Measurements from ENCODE around the gene ASB10.

ASB10 gene

GRCh38 chr7:151209588-151209987 is 22.5 kb upstream of the ASB10 start:
- DNase-seq = no peak

DNA sequence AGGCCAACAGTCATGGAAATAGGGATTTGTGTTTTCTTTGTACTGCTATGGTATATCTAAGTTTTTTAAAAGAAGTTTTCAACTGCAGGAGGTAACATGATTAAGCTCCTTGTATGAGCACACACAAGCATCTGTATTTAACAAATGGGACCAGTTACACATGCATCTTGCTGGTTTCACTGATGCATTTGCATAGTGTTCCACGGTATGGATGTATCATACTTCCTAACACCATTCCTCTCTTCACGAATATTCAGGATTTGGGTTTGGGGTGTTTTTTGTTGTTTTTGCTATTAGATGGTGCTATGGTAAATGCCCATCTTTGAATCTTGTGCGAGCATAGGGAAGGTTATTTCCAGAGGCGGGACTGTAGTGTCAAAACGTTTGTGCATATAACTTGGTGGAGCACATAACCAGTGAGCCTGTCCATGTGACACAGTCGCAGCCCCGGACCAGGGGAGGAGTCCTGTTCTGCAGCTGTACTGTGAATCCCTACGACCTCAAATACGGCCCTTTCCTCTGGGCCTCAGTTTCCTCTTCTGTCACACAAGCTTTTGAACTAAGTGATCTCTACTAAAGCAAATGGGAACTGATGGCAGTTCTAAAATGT is 21.3 kb upstream of the ASB10 start:
- DNase-seq = no peak

DNA sequence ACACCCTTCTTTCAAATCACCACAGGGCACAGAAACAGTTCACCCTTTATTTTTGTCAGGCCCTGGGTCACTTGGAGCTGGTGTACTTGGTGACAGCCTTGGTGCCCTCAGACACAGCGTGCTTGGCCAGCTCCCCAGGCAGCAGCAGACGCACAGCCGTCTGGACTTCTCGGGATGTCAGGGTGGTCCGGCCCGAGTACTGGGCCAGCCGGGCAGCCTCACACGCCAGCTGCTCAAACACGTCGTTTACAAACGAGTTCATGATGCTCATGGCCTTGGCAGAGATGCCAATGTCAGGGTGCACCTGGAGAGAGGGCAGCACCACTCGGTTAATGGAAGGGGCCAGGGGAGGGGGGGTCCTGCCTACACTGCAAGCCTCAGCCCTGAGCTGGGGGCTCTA is 20.8 kb upstream of the ASB10 start:
- no peak for DNase-seq

- no peak for DNase-seq
Measured at GRCh38 chr7:151207315-151207714, 20.3 kb upstream of the ASB10 start.

DNA sequence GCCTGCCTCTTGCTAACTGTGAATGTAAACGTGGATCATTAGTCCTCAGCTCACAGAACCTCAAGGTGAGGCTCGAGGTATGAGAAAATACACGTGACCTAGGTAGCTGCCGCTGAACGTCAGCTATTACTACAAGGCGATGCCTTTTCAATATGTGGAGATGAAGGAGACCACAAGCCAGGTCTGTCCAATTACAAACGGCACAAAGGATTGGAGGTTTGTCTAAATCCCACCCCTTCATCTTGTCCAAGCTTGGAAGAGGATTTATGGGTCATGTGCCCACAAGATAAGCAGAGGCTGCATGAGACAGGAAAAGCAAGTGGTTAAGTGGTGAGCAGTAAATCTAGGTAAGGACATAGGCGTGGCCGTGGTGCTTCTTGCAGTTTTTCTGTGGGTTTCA is 19.9 kb upstream of the ASB10 start:
- no peak for DNase-seq

- no peak for DNase-seq
Measured at GRCh38 chr7:151205730-151206129, 18.7 kb upstream of the ASB10 start.

DNA sequence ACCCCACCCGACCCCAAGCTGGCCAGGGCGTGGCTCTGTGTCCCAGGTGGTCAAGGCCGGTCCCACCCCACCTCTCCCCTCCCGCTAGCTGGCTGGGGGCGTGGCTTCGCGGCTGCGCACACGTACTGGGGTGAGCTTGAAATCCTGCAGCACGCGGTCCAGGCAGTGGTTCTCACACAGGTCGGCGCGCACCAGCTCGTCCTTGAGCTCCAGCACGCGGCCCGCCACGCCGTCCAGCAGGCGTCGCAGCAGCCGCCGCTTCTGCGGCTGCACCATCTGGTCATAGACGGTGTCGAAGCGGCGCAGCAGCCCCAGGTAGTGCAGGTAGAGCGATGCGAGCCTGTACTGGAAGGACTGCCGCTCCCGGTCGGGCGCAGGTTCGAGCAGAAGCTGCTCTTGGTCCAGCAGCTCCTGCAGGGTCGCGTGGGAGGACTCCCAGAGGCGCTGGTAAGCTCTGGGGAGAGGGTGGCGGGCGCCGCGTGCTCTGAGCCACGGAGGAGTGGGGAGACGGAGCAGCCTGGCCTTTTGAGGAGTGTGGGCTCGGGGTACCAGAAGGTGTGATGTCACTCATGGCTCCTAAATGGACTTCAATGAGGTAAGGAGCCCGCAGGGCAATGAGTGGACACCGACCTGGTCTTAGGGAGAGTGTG is 17.5 kb upstream of the ASB10 start:
- DNase-seq = no peak

- no peak for DNase-seq
Measured at GRCh38 chr7:151202836-151203235, 15.8 kb upstream of the ASB10 start.

GRCh38 chr7:151201751-151202150 is 14.7 kb upstream of the ASB10 start:
- DNase-seq = no peak

DNA sequence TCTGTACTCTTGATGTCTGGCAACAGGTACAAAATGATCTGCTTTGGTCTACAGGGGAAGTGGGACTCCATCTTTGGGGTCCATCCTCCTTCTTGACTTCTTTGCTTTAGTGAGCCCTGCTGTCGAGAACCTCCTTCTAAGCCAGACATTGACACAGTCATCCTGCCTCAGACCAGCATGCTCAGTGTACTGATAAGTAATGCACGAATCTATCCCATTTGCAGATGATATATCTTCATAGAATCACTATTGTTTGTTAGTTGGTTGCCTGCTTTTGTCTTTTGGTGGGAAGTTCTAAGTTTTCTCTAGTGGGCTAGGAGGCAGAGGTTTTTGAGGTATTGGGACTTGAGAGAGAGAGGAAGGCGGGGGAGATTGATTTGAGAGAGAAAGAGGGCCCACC is 14.3 kb upstream of the ASB10 start:
- DNase-seq = no peak

GRCh38 chr7:151198945-151199848 is 12.1 kb upstream of the ASB10 start:
- DNase-seq = peak; percentile 19

- no peak for DNase-seq
Measured at GRCh38 chr7:151197932-151198331, 10.9 kb upstream of the ASB10 start.

DNA sequence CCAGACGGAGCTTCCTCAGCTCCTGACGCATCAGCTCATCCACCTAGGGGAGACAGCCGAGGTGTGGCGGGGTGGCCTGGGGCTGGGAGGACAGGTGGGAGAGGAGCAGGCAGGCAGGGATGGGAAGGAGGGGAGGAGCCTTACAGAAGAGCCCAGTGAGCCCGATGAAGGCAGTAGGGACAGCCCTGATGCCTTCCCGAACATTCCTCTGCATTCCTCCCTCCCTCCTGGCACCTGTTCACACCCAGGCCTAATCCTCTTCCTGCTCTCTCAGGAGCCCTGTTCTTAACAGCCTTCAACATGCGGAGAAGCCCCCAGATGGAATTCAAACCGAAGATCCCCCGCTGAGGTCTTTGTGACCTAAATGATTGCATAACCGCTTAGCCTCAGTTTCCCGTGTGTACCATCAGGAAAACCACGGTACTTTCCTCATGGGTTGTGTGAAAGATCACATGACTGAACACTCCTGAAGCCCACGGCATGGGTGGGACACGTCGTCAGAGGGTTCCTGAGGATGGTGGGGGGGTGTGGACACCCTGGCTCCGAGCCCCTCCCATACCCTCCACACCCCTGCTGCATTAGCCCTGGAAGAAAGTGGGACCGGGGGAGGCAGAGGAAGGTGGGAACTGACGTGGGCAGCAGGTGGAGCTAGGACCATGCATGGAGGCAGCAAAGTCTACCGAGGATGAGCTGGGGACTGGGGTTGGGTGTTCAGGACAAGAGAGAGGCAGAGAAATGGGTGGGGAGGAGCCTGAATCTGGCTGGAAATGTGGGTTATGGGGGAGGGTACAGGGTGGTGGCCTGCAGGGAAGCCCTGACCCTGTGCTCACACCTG is 8.8 kb upstream of the ASB10 start:
- no peak for DNase-seq

DNA sequence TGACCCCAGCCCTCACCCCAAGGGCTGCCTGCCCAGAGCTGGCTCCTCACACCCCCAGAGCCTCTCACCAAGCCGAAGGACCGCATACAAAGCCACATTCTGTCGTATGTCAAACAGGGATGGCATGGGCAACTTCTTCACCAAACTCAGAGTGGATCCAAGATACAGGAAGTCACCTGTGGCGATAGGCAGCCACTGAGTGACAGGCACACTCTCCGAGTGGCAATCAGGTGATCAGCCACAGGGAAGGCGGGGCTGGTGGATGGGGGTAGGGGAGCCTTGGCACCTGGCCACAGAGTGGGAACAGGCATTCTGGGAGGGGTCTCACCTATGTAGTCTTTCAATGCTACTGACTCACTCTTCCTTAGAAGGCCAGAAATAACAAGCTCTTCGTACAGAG is 7.1 kb upstream of the ASB10 start:
- DNase-seq = no peak

- DNase-seq = no peak
Measured at GRCh38 chr7:151193203-151193978, 6.3 kb upstream of the ASB10 start.

DNA sequence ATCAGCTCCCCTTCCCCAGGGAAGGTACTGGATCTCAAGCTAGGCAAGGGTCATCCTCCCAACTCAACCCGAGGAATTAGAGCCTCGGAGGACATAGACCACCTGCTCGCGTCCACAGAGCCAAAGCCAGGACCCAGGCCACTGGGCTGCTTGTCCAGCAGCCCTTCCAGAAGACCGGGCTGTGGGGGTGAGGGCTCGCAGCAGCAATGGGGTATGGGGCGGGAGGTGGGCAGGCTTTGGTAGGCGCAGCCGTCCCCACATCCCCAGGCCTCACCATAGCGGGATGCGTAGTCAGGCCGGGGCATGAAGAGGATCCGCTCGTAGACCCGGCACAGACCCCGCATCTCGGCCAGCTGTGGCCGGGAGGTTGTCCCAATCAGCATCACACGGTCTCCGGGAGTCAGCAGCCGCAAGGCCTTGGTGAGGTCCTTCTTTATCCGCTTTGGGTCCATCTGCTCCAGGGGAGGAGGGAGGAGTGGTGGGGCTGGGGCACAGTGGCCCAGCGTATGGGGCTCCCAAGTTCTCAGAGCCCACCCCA is 5.0 kb upstream of the ASB10 start:
- no peak for DNase-seq

DNA sequence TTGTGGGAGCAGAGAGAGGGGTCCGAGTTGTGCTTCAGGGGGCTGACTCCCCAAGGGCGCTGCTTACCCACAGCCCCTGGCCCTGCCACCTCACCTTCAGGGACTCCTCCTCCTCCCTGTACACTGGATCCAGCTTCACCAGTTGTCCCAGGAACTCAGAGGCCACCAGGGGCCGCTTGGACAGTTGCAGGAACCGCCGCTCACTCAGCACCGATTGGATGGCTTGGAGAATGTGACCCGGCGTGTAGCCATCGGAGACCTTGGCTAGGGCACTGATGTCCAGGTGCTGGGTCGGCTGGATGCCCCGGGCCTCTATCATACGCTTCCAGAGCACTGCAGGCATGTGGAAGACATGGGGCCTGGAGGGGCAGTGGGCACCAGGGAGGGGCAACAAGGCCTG is 4.5 kb upstream of the ASB10 start:
- no peak for DNase-seq

DNA sequence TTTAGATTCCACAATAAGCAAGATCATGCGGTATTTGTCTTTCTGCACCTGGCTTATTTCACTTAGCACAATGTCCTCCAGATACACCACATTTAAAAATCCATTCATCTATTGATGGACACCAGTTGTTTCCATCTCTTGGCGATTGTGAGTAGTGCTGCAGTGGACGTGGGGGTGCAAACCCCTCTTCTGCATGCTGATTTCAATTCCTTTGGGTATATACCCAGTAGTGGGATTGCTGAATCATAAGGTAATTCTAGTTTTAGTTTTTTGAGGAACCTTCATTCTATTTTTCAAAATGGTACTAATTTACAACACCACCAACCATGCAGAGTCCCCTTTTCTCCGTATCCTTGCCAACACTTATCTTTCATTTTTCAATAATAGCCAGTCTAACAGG is 2.0 kb upstream of the ASB10 start:
- DNase-seq = no peak

- DNase-seq = no peak
Measured at GRCh38 chr7:151188252-151188542, 1.1 kb upstream of the ASB10 start.

GRCh38 chr7:151187409-151188251 is 580 bp upstream of the ASB10 start:
- no peak for DNase-seq
